HepG2 (cell line): Measurements from ENCODE around the gene TNFRSF6B. TPM values are rescaled to one million over a fixed set of nuclear protein-coding genes. Genes with fewer than 3 reads are reported as not detected.

ENCODE experiments used
- GABPA ChIP-seq, 2 experiments: IDR thresholded peaks; 2 replicates each; pipeline ENCODE4 v1.6.1; 2011 to 2016; ENCODE audit warnings: low read depth in 2 of 2, low read length in 1 of 2, missing biosample characterization in 1 of 2, missing genetic modification characterization in 1 of 2
- JUN ChIP-seq: sonication (generic); formaldehyde crosslinking; IDR thresholded peaks from 2 replicates; pipeline ENCODE4 v1.4.0; 2020; ENCODE audit warnings: mild to moderate bottlenecking, missing genetic modification reagents
- KLF6 ChIP-seq: IDR thresholded peaks from 2 replicates; pipeline ENCODE4 v1.8.0; 2016; ENCODE audit warnings: missing biosample characterization, missing genetic modification reagents
- SOX6 ChIP-seq, 2 experiments: fragments of 450-650 bp in 1 of 2; sonication (generic) in 1 of 2; formaldehyde crosslinking in 1 of 2; IDR thresholded peaks; 2 replicates each; pipeline versions ENCODE4 v1.4.0 to v1.6.1; 2017 to 2020; ENCODE audit warnings: antibody characterized with exemption in 1 of 2, mild to moderate bottlenecking in 1 of 2, missing genetic modification reagents in 1 of 2
- TAF1 ChIP-seq: sonication (generic); formaldehyde crosslinking; IDR thresholded peaks from 2 replicates; pipeline ENCODE4 v1.4.0; 2020; ENCODE audit warnings: missing genetic modification reagents
- TBX2 ChIP-seq: sonication (generic); formaldehyde crosslinking; IDR thresholded peaks from 2 replicates; pipeline ENCODE4 v1.5.0; 2020; ENCODE audit warnings: missing genetic modification reagents, mild to moderate bottlenecking, borderline replicate concordance
- TCF12 ChIP-seq, 2 experiments: fragments of 450-650 bp in 1 of 2; sonication (generic) in 1 of 2; formaldehyde crosslinking in 1 of 2; IDR thresholded peaks; 2 replicates each; pipeline versions ENCODE4 v1.6.1 to v1.8.0; 2017 to 2022; ENCODE audit warnings: antibody characterized with exemption in 1 of 2, mild to moderate bottlenecking in 1 of 2, missing genetic modification reagents in 1 of 2, moderate library complexity in 1 of 2
- ZNF138 ChIP-seq: sonication (generic); formaldehyde crosslinking; IDR thresholded peaks from 2 replicates; pipeline ENCODE4 v1.5.0; 2020; ENCODE audit warnings: mild to moderate bottlenecking, low read depth, missing genetic modification reagents
- ZNF367 ChIP-seq: sonication (generic); formaldehyde crosslinking; IDR thresholded peaks from 2 replicates; pipeline ENCODE4 v1.4.0; 2020; ENCODE audit warnings: missing genetic modification reagents, borderline replicate concordance
- ZNF670 ChIP-seq: sonication (generic); formaldehyde crosslinking; IDR thresholded peaks from 2 replicates; pipeline ENCODE4 v1.8.0; 2022; ENCODE audit warnings: mild to moderate bottlenecking, missing genetic modification reagents, borderline replicate concordance
- polyA plus RNA-seq, 8 experiments: library from polyadenylated mRNA; depleted of rRNA in 3 of 8; stranded (reverse) in 7 of 8; unstranded in 1 of 8; fragments of >200 nt; fragmentation: Illumina TruSeq in 4 of 8; extraction: Trizol in 4 of 8; gene quantifications; 2 replicates each; pipeline versions ENCODE4 v1.2.1 to v1.2.3, GENCODE V29; 2011 to 2016; ENCODE audit warnings: low read depth in 4 of 8, missing spikeins in 1 of 8, mixed read lengths in 1 of 8; ENCODE audit not compliant: insufficient read depth in 1 of 8
- total RNA-seq, 5 experiments: library from RNA; depleted of rRNA; stranded (reverse); fragments of >200 nt; fragmentation: Illumina TruSeq; extraction: Trizol; gene quantifications; 2 replicates each; pipeline ENCODE4 v1.2.3, GENCODE V29; 2016; ENCODE audit warnings: low read depth in 1 of 5
- TF ChIP-seq, protein P1 (sequence below): sonication (generic); formaldehyde crosslinking; IDR thresholded peaks from 2 replicates; pipeline ENCODE4 v1.9.0; 2021; ENCODE audit warnings: mild to moderate bottlenecking, missing genetic modification reagents
- TF ChIP-seq, protein P2 (sequence below): sonication (generic); formaldehyde crosslinking; IDR thresholded peaks from 2 replicates; pipeline ENCODE4 v1.5.1; 2020; ENCODE audit warnings: missing genetic modification reagents, mild to moderate bottlenecking, borderline replicate concordance
- TF ChIP-seq, protein P3 (sequence below): IDR thresholded peaks from 2 replicates; pipeline ENCODE4 v1.6.1; 2016; ENCODE audit warnings: low read depth, borderline replicate concordance
- TF ChIP-seq, protein P4 (sequence below): sonication (generic); formaldehyde crosslinking; IDR thresholded peaks from 2 replicates; pipeline ENCODE4 v1.4.0; 2020; ENCODE audit warnings: mild to moderate bottlenecking, missing genetic modification reagents
- TF ChIP-seq, protein P5 (sequence below): sonication (generic); formaldehyde crosslinking; IDR thresholded peaks from 2 replicates; pipeline ENCODE4 v1.8.1; 2023; ENCODE audit warnings: mild to moderate bottlenecking, missing genetic modification reagents, borderline replicate concordance

The TNFRSF6B gene
- total and polyA plus RNA-seq, 2 of the 13 experiments (the other 11 are each of a cell fraction or from before 2014, with no cell fraction given) = 0.24 TPM; not detected in 1

DNA sequence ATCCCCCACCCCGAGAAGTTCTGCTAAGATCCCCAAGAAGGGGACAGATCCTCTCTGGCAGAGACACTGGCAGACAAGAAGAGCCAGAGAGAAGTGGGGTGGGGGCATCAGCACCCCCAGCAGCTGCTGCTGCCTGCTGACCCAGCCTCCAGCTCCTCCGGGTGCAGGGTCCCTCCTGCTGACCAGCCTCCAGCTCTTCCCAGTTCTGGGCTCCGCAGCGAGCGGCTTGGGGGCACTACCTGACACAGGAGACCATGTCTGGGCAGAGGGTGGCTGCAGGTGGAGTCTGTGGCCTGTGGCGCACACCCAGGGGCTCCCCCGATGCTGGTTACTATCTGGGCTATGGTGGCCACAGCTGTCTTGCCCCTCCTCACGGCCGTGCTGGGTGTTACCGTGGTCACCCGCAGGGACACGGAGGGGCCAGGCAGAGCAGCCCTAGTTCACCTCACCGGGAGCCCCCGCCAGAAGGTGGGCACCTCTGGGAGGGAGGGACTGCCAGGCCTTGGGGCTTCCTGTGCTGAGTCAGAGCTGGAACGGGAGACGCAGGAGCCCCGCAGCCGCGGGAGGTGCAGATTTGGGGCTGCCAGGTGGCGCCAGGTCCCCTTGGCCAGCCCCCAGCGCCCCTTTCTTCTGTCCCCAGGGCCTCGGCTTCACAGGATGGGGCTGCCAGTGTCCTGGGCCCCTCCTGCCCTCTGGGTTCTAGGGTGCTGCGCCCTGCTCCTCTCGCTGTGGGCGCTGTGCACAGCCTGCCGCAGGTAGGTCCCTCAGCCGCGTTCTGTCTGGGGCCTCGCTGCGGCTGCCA, 40.6 kb downstream of the TNFRSF6B start (continued):
- TF ChIP-seq, protein P1, sequence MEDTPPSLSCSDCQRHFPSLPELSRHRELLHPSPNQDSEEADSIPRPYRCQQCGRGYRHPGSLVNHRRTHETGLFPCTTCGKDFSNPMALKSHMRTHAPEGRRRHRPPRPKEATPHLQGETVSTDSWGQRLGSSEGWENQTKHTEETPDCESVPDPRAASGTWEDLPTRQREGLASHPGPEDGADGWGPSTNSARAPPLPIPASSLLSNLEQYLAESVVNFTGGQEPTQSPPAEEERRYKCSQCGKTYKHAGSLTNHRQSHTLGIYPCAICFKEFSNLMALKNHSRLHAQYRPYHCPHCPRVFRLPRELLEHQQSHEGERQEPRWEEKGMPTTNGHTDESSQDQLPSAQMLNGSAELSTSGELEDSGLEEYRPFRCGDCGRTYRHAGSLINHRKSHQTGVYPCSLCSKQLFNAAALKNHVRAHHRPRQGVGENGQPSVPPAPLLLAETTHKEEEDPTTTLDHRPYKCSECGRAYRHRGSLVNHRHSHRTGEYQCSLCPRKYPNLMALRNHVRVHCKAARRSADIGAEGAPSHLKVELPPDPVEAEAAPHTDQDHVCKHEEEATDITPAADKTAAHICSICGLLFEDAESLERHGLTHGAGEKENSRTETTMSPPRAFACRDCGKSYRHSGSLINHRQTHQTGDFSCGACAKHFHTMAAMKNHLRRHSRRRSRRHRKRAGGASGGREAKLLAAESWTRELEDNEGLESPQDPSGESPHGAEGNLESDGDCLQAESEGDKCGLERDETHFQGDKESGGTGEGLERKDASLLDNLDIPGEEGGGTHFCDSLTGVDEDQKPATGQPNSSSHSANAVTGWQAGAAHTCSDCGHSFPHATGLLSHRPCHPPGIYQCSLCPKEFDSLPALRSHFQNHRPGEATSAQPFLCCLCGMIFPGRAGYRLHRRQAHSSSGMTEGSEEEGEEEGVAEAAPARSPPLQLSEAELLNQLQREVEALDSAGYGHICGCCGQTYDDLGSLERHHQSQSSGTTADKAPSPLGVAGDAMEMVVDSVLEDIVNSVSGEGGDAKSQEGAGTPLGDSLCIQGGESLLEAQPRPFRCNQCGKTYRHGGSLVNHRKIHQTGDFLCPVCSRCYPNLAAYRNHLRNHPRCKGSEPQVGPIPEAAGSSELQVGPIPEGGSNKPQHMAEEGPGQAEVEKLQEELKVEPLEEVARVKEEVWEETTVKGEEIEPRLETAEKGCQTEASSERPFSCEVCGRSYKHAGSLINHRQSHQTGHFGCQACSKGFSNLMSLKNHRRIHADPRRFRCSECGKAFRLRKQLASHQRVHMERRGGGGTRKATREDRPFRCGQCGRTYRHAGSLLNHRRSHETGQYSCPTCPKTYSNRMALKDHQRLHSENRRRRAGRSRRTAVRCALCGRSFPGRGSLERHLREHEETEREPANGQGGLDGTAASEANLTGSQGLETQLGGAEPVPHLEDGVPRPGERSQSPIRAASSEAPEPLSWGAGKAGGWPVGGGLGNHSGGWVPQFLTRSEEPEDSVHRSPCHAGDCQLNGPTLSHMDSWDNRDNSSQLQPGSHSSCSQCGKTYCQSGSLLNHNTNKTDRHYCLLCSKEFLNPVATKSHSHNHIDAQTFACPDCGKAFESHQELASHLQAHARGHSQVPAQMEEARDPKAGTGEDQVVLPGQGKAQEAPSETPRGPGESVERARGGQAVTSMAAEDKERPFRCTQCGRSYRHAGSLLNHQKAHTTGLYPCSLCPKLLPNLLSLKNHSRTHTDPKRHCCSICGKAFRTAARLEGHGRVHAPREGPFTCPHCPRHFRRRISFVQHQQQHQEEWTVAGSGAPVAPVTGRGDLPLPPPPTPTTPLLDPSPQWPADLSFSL (CRISPR knock-in tag) = no peak
- TF ChIP-seq, protein P2, sequence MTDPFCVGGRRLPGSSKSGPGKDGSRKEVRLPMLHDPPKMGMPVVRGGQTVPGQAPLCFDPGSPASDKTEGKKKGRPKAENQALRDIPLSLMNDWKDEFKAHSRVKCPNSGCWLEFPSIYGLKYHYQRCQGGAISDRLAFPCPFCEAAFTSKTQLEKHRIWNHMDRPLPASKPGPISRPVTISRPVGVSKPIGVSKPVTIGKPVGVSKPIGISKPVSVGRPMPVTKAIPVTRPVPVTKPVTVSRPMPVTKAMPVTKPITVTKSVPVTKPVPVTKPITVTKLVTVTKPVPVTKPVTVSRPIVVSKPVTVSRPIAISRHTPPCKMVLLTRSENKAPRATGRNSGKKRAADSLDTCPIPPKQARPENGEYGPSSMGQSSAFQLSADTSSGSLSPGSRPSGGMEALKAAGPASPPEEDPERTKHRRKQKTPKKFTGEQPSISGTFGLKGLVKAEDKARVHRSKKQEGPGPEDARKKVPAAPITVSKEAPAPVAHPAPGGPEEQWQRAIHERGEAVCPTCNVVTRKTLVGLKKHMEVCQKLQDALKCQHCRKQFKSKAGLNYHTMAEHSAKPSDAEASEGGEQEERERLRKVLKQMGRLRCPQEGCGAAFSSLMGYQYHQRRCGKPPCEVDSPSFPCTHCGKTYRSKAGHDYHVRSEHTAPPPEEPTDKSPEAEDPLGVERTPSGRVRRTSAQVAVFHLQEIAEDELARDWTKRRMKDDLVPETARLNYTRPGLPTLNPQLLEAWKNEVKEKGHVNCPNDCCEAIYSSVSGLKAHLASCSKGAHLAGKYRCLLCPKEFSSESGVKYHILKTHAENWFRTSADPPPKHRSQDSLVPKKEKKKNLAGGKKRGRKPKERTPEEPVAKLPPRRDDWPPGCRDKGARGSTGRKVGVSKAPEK (CRISPR knock-in tag) = no peak; the same call in 1 of the 2 replicates
- TF ChIP-seq, protein P3, sequence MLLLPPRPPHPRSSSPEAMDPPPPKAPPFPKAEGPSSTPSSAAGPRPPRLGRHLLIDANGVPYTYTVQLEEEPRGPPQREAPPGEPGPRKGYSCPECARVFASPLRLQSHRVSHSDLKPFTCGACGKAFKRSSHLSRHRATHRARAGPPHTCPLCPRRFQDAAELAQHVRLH = no peak; the same call in 1 of the 2 replicates
- TF ChIP-seq TBX2 (peak; percentile 58; the same call in 1 of the 2 replicates), SOX6 (IDR thresholded peaks at IDR 0.05) (no peak), SOX6 (CRISPR knock-in tag; IDR thresholded peaks at IDR 0.05) (no peak), ZNF670 (no peak; the same call in 1 of the 2 replicates), JUN (CRISPR knock-in tag) (peak; percentile 78), ZNF367 (CRISPR knock-in tag) (no peak), TCF12 (IDR thresholded peaks at IDR 0.05) (no peak), TCF12 (CRISPR knock-in tag; IDR thresholded peaks at IDR 0.05) (peak; percentile 46), TAF1 (CRISPR knock-in tag) (no peak), GABPA (IDR thresholded peaks at IDR 0.05; ENCODE audit: low read depth, low read length) (no peak), GABPA (CRISPR knock-in tag; IDR thresholded peaks at IDR 0.05; ENCODE audit: low read depth) (no peak), ZNF138 (no peak; the same call in 1 of the 2 replicates), KLF6 (no peak)
- TF ChIP-seq, protein P4, sequence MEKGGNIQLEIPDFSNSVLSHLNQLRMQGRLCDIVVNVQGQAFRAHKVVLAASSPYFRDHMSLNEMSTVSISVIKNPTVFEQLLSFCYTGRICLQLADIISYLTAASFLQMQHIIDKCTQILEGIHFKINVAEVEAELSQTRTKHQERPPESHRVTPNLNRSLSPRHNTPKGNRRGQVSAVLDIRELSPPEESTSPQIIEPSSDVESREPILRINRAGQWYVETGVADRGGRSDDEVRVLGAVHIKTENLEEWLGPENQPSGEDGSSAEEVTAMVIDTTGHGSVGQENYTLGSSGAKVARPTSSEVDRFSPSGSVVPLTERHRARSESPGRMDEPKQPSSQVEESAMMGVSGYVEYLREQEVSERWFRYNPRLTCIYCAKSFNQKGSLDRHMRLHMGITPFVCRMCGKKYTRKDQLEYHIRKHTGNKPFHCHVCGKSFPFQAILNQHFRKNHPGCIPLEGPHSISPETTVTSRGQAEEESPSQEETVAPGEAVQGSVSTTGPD (CRISPR knock-in tag) = peak; percentile 64; the same call in 1 of the 2 replicates
- TF ChIP-seq, protein P5, sequence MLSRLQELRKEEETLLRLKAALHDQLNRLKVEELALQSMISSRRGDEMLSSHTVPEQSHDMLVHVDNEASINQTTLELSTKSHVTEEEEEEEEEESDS (CRISPR knock-in tag) = no peak; the same call in 1 of the 2 replicates
